CMK (cell line): ENCODE data around the gene AP4M1.

Experiments used
- DNase-seq: peaks from one replicate; pipeline ENCODE4 v3.0.0-alpha.2; 2010; ENCODE audit warnings: low read depth

Gene AP4M1

DNA sequence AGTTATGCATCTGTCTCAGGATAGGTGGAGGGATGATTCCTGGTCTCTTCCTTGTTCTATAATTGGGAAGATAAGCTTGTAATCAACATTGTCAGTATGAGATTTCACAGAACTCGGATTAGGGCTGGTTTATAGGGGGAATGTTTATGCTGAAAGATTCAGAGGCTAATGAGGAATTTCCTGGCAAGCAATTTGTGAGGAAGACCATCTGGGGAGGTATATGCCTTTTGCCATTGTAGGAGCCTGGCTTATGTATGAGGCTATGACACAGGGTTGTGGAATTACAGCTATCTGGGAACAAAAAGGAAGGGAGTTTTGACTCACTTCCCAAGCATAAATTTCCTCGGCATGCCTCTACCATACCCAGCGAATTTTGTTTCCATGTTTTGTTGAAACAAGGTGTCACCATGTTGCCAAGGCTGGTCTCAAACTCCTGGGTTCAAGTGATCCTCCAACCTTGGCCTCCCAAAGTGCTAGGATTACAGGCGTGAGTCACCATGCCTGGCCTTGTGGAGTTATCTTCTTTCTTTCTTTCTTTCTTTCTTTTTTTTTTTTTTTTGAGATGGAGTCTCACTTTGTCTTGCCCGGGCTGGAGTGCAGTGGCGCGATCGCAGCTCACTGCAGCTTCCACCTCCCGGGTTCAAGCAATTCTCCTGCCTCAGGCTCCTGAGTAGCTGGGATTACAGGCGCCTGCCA lies 14.2 kb upstream of the AP4M1 start:
- no peak for DNase-seq

DNA sequence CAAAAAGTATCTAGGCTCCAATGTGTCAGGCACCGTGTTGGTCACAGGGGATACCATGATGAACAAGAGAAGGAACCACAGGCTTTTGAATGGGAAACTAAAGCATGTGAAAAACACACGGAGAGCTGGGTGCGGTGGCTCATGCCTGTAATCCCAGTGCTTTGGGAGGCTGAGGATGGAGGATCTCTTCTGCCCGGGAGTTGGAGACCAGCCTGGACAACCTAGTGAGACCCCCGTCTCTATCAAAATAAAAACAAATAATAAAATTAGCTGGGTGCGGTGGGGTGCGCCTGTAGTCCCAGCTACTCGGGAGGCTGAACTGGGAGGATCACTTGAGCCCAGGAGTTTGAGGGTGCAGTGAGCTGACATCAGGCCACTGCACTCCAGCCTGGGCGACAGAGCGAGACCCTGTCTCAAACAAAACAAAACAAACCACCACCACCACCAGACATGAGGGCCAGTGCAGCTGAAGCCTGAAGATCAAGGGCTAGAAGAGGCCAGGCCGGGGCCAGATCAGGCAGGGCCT lies 13.3 kb upstream of the AP4M1 start:
- no peak for DNase-seq

DNA sequence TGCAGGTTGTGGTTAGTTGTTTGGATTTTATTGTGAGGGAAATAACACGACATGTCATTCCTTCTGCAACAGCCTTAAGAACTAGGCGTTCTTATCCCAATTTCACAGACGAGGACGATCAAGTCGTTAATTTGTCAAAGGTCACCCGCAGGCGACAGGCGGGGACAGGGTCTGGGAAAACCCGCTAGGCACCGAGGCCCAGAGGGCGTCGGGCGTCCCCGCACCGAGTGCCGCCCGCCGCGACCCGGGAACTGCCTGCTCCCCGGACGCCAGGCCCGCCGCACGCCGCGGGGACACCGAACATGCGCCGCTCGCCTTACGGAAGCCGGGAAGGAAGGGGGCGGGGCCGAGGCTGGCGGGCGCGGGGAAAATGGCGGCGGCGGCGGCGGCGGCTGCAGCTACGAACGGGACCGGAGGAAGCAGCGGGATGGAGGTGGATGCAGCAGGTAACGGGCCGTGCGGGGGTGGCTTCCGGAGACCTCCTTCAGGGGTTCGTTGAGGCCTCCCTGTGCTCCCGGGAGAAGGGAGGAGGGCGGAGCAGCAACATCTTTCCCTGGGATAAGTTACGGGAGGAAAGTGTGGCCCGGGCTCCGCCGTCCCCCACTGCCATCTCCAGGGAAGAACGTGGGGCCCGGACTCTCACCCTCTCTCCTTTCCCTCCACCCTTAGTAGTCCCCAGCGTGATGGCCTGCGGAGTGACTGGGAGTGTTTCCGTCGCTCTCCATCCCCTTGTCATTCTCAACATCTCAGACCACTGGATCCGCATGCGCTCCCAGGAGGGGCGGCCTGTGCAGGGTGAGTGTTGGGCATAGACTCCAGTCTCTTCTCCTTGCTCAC lies 12.6 kb upstream of the AP4M1 start, which contains the start of gene COPS6:
TSS of gene COPS6 (plus strand) at position 349 of the 837 bp plus-strand sequence. CDS start at position 371, 22 bp downstream.
- DNase-seq: peak; percentile 56

DNA sequence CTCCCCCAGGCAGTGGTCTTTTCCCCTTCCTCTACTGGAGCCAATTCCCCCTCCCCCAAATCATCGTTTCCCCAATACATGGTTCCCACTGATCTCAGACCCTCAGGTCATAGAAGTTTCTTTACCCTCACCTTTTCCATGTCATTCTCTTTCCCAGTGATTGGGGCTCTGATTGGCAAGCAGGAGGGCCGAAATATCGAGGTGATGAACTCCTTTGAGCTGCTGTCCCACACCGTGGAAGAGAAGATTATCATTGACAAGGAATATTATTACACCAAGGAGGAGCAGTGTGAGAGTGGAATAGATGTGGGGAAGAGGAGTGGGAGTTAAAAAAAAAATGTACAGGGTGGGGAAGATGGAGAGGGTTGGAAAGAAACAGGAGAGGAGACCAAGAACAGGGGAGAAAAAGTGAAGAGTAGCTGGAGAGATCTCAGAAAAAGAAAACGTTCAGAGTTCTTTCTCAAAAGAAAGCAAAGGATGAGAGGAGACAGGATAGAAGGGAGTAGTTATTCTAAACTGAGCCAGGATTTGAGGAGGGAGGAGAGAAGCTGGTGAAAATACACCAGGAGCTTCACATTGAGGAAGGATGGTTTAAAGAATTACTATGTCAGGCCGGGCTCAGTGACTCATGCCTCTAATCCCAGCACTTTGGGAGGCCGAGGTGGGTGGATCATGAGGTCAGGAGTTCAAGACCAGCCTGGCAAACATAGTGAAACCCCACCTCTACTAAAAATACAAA lies 11.8 kb upstream of the AP4M1 start:
- no peak for DNase-seq

DNA sequence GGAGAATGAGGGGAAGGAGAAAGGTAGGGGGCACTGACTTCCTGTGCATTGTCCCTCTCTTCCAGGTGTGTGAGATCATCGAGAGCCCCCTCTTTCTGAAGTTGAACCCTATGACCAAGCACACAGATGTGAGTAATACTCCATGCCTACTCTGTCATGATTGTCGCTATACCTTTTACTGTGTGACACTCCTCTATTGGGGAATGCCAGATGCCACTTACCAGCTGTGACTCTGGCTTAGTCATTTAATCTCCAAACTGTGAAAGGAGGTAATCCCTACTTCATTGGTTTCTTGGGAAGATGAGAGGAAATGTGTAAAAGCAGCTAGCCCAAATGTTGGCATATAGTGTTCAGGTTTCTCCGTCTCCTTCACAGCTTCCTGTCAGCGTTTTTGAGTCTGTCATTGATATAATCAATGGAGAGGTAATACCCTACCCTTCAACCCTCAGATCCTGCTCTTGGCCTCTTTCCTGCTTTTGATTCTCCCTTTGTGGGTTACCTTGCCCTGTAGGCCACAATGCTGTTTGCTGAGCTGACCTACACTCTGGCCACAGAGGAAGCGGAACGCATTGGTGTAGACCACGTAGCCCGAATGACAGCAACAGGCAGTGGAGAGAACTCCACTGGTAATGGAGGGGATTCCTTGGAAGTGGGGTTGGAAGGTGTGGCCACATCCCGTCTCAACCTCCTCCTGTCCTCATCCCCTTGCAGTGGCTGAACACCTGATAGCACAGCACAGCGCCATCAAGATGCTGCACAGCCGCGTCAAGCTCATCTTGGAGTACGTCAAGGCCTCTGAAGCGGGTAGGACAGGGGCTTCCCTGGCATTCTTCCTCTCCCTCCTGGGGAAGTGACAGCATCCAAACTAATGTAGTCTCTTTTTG lies 10.7 kb upstream of the AP4M1 start:
- DNase-seq: no peak

DNA sequence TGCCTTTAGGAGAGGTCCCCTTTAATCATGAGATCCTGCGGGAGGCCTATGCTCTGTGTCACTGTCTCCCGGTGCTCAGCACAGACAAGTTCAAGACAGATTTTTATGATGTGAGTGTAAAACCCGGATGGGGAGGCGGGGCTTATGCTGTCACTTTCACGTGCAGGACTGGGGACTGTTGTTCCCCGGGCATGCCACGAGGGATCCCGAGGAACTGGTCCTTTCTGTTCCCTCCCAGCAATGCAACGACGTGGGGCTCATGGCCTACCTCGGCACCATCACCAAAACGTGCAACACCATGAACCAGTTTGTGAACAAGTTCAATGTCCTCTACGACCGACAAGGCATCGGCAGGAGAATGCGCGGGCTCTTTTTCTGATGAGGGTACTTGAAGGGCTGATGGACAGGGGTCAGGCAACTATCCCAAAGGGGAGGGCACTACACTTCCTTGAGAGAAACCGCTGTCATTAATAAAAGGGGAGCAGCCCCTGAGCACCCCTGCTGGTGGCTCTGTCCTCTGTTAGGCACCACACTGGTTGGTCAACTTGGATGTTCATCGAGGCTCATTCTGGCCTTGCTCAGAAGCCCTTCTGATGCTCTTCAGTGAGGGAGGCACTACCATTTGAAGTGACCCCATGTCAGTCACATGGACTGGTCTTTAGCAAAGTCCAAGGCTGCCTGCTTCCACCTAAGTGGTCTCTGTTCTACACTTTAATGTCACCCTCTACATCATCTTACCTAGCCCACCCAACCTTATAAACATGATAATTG lies 9.8 kb upstream of the AP4M1 start:
- no peak for DNase-seq

- no peak for DNase-seq
These were observed 8.4 kb upstream of the AP4M1 start for GRCh38 chr7:100093054-100093453.

- DNase-seq: no peak
These were observed 7.9 kb upstream of the AP4M1 start for GRCh38 chr7:100093498-100093897.

- no peak for DNase-seq
These were observed 7.4 kb upstream of the AP4M1 start for GRCh38 chr7:100093925-100094486.

DNA sequence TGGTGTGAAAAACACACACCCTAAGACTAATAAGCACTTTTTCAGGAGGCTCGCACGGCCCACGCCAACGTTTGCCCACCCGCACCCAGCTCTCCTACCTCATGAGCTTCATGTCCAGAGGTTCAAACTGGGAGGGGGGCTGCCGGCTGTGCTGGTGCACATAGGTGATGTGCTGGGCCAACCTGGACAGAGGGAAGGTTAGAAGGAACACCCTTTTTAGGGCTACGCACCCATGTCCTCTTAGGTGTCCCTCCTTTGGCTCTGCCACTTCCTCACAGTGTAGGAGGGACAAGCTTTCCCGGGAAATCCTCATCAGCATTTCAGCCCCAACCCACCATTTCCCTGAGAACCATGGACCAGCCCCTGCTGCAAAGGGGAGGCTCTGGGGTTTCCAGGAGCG lies 6.2 kb upstream of the AP4M1 start:
- no peak for DNase-seq

GRCh38 chr7:100095704-100096103 lies 5.7 kb upstream of the AP4M1 start:
- DNase-seq: no peak

DNA sequence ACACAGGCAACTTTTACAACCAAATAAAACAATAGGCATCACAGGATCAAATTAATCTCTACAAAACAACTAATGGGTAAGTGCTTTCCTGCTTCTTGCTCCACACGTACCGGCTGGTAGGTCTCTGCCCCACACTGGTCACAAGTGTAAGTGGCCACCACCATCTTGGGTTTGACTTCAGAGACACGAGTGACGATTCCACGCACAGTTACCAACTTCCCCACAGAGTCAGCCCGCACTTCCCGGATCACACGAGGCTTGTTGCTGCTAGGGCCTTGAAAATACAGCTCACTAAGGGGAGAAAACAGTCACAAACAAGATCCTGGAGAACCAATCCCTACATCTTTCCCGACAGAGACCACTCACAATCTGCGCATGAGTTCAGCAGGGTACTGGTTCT lies 2.5 kb upstream of the AP4M1 start:
- DNase-seq: no peak

DNA sequence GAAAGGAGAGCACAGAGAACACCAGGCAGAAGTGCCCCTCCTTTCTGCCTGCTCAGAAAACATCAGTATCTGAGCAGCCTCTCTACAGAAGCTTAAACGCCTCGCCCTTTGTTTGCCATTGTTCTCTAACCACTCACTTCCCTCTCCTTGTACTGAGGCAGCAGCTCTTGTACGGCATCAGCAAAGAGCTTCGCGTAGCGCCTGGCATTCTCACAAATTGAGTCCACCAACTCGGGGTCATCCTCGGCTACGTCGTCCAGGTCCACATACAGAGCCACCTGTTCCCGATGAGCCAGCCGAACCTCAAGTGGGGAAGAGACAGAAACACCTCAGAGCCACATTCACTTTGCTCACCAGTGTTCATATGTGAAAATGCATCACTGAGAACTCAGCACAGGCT lies 2.0 kb upstream of the AP4M1 start:
- DNase-seq: no peak

DNA sequence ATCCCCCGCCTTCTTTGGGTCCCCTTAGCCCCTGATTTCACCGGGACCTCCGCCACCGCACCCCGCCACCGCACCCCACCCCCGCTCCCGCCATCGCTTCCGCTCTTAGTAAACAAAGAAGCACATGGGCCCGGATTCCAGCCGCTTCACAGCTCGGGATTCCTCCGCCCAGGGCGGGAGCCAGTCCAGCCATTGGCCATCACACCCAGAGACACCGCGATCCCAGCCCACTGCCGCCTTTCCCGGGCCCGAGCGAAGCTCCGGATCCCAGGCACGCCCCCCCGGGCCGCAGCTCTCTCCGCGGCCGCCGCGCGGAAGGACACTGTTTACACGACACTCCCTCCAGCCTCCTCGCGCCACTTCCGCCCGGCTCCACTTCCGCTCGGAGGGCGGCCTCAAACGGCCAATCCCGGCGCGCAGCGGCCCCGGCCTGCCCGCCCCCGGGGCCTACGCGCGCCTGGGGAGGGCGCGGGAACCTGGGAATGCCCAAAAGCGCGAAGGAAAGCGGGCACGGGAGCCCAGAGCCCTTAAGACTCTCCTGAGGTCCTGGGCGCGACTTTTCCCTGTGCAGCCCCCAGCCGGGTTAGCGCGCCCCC lies 925 bp upstream of the AP4M1 start:
- DNase-seq: peak; percentile 84

DNA sequence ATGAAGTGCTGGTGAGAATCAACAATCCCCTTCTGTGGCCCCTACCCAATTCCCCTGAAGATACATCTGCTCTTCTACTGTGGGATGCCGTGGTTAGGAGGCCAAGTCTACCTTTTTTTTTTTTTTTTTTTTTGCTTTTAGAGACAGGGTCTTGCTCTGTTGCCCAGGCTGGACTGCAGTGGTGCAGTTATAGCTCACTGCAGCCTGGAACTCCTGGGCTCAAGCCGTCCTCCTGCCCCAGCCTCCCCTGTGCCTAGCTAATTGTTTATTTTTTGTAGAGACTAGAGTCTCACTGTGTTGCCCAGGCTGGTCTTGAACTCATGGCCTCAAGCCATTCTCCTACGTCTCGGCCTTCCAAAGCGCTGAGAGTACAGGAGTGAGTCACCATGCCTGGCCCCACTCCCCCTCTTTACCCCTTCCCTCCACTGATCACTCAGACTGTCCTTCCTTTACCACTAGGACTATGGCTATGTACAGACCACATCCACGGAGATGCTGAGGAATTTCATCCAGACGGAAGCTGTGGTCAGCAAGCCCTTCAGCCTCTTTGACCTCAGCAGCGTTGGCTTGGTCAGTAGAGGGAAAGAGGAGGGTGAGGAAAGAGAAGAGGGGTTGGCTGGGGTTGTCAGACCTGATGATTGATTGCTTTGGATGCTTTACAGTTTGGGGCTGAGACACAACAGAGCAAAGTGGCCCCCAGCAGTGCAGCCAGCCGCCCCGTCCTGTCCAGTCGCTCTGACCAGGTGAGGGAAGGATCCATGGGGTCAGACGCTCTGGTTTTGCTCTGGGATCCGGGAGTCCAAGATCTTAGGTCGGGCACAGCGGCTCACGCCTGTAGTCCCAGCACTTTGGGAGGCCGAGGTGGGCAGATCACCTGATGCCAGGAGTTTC lies 1.8 kb downstream of the AP4M1 start:
- DNase-seq: no peak

DNA sequence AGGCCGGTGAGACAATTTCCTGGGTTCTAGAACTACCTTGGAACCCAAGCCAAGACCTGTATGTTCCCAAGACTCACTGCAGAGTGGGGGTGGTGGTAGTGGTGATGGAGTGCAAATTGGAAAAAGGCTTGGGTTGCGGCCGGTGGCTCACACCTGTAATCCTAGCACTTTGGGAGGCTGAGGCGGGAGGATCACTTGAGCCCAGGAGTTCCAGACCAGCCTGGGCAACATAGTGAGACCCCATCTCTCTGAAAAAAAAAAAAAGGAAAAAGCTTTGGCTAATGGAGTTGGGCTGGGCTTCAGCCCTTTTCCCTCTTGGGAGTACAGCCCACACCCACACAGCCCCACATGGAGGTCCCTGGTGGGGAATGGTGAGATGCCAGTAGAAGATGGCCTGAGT lies 4.1 kb downstream of the AP4M1 start:
- DNase-seq: no peak

GRCh38 chr7:100106633-100107032 lies 5.2 kb downstream of the AP4M1 start:
- no peak for DNase-seq

DNA sequence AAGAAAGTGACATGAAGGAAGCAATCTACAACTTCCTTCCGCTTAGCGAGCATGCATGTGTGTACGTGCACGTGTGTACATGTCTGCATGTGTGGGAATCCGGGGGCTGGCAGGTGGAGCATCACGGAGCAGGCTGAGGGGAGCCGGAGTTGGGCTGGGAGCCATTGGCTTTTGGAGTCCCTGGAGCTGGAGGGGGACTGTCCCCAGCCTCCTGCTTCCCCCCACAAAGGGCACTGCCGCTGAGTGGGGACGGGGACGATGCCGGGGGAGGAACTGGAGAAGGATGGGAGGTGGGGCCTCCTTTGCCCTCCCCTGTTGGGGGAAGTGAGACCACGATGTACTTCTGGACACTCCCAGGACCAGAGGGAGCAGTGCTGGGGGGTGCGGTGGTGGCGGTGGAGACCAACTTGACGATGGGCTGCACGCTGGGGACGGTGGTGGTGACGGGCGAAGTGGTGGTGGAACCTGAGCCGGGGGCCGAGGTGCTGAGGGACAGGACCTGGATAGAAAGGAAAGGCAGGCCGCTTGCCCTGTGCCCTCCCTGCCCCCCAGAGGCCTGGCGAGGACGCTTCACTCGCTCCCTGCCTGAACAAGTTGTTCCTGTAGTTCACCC lies 5.8 kb downstream of the AP4M1 start:
- no peak for DNase-seq

GRCh38 chr7:100107890-100108289 lies 6.4 kb downstream of the AP4M1 start:
- DNase-seq: no peak
